CD4-positive, alpha-beta T cell treated with Interferon gamma for 1 hour (primary cell): Measurements from ENCODE around the gene S1PR3.

ENCODE experiments used
- DNase-seq: peaks from one replicate; pipeline ENCODE4 v3.0.0-alpha.2; 2020

The S1PR3 gene

GRCh38 chr9:88993327-88993726 is 2.1 kb downstream of the S1PR3 start:
- DNase-seq = no peak

- no peak for DNase-seq
Observed at GRCh38 chr9:88993871-88994460, 2.7 kb downstream of the S1PR3 start.

GRCh38 chr9:88994469-88995199 is 3.4 kb downstream of the S1PR3 start:
- no peak for DNase-seq

GRCh38 chr9:88995200-88995577 is 3.9 kb downstream of the S1PR3 start:
- DNase-seq = no peak

- no peak for DNase-seq
Observed at GRCh38 chr9:88995627-88996026, 4.4 kb downstream of the S1PR3 start.

GRCh38 chr9:88996046-88996920 is 5.0 kb downstream of the S1PR3 start:
- DNase-seq = no peak

- no peak for DNase-seq
Observed at GRCh38 chr9:88996921-88997235, 5.6 kb downstream of the S1PR3 start.

GRCh38 chr9:88997646-88998045 is 6.4 kb downstream of the S1PR3 start:
- DNase-seq = no peak

- no peak for DNase-seq
Observed at GRCh38 chr9:88998503-88998902, 7.2 kb downstream of the S1PR3 start.

GRCh38 chr9:88998911-88999310 is 7.6 kb downstream of the S1PR3 start:
- DNase-seq = no peak

- no peak for DNase-seq
Observed at GRCh38 chr9:89000371-89000781, 9.1 kb downstream of the S1PR3 start.

- peak; percentile 65 for DNase-seq
Observed at GRCh38 chr9:89000973-89001916, 10.0 kb downstream of the S1PR3 start.

- no peak for DNase-seq
Observed at GRCh38 chr9:89001917-89002540, 10.8 kb downstream of the S1PR3 start.

- DNase-seq = no peak
Observed at GRCh38 chr9:89002987-89003386, 11.7 kb downstream of the S1PR3 start.

GRCh38 chr9:89005323-89005722 is 14.1 kb downstream of the S1PR3 start:
- no peak for DNase-seq

- DNase-seq = no peak
Observed at GRCh38 chr9:89006267-89006666, 15.0 kb downstream of the S1PR3 start.

GRCh38 chr9:89006996-89007967 is 16.0 kb downstream of the S1PR3 start:
- DNase-seq = no peak

GRCh38 chr9:89008055-89008743 is 16.9 kb downstream of the S1PR3 start:
- DNase-seq = no peak

- DNase-seq = no peak
Observed at GRCh38 chr9:89008744-89009545, 17.7 kb downstream of the S1PR3 start.

GRCh38 chr9:89009546-89009840 is 18.2 kb downstream of the S1PR3 start:
- DNase-seq = no peak
